GM08714 (cell line): Measurements from ENCODE around the gene CWC22.
"Not testable (repeated sequence)": the region's sequence is repeated elsewhere in the genome, so short reads cannot be mapped to it uniquely, and the experiment has no call there.

ENCODE experiments used
- H3K4me3 ChIP-seq: fragments of 200-500 bp; sonication (Bioruptor generic); 2 replicates; pipeline ENCODE4 v1.5.1; 2014; ENCODE audit warnings: mild to moderate bottlenecking, low read length, inconsistent platforms
- ZNF274 ChIP-seq: IDR thresholded peaks from 2 replicates; pipeline ENCODE4 v1.6.1; 2012; ENCODE audit warnings: mild to moderate bottlenecking, low read depth, low read length

Gene CWC22

GRCh38 chr2:179990676-179991317 lies 16.3 kb downstream of the CWC22 start:
- TF ChIP-seq ZNF274: no peak
- H3K4me3 ChIP-seq: no peak overlapping the region

- no peak overlapping the region for H3K4me3 ChIP-seq
- TF ChIP-seq ZNF274: no peak
Measured at GRCh38 chr2:179987916-179988315, 19.2 kb downstream of the CWC22 start.

- H3K4me3 ChIP-seq: no peak overlapping the region
- no peak for TF ChIP-seq ZNF274
Measured at GRCh38 chr2:179985163-179985820, 21.8 kb downstream of the CWC22 start.

DNA sequence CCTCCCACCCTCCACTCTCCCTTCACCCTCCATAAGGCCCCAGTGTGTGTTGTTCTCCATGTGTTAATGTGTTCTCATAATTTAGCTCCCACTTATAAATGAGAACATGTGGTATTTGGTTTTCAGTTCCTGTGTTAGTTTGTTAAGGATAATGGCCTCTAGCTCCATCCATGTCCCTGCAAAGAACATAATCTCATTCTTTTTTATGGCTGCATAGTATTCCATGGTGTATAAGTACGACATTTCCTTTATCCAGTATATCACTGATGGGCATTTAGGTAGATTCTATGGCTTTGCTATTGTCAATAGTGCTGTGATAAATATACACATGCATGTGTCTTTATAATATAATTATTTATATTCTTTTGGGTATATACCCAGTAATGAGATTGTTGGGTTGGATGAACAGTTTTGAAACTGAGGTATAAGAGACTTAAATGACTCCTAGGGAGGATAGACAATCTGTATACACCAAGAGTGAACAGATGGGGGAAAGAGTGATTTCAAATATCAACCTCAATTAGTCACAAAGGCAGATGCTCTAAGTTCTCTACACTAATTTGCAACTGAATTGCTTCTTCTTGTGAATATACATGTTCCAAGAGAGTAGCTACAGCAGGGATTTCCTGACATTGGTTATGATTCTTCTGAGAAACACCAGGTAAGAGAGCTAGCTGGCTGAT lies 23.7 kb downstream of the CWC22 start:
- no peak for TF ChIP-seq ZNF274
- no peak overlapping the region for H3K4me3 ChIP-seq

- H3K4me3 ChIP-seq: no peak overlapping the region
- no peak for TF ChIP-seq ZNF274
Measured at GRCh38 chr2:179981085-179981484, 26.0 kb downstream of the CWC22 start.

DNA sequence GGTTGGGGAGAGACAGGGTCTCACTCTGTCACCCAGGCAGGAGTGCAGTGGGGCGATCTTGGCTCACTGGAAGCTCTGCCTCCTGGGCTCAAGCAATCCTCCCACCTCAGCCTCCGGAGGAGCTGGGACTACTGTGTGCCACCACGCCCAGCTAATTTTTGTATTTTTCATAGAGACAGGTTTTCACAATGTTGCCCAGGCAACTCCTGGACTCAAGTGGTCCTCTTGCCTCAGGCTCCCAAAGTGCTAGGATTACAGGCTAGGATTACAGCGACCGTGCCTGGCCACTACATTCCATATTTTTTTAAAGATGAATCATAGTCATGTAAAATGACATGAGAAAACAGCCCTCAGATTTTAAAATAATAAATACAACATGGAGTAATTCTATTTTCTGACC lies 32.3 kb downstream of the CWC22 start:
- no peak overlapping the region for H3K4me3 ChIP-seq
- no peak for TF ChIP-seq ZNF274

GRCh38 chr2:179966778-179967394 lies 40.2 kb downstream of the CWC22 start:
- no peak overlapping the region for H3K4me3 ChIP-seq
- TF ChIP-seq ZNF274: no peak

DNA sequence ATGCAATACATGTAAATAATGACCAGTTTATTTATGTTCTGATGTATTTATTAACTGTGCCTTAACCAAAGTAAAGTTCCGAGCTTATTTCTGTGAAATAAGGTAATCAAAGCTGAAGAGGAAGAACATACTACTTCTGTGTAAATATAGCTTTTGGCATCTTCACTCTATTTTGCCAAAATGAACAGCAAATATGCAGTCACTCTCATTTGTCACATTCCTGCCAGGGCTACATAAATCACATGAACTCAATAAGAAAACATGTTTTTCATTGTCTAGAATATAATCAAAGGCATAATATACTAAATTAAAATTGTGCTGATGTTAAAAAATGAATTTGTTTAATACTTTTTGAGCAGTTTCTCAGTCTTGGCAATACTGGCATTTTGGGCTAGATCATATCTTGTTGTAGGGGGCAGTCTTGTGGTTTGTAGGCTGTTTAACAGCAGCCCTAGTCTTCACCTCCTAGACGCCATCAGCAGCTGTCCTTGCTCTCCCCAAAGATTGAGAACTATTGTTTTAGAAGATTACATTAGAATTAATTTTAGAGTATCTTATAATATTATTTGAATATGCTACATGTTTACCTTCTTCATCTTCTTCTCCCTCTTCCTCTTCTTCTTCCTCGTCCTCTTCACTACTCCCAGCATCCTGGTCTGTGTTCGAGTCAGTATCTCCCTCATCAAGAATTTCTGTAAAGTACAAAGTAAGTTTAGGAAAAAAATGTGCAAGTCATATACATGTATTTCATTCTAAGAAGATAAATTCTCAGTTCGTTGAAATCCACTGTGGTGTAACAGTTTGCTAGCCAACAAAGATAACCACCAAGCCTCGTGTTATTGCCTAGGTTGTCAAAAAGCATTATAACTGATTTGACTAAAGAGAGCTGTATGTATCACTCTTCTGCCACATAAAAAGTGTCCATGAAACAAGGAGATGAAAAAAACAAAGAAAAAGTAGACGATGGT lies 41.5 kb downstream of the CWC22 start:
- TF ChIP-seq ZNF274: no peak

DNA sequence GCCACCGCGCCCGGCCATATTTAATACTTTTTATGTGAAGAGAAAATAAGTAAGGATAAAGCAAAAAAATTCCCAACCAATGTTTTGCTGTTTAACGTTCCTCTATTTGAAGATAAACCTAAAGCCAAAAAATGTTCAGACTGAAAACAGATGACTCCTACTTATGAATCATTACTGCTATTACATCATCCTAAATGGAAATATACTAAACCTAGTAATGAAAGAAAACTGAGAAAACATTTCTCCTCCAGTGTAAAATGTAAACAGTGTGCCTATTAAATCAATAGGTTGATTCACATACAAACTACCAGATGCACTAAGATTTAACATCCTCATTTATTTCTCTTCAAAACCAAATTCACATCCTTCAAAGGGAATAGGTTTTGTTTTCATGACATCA lies 43.5 kb downstream of the CWC22 start:
- TF ChIP-seq ZNF274: no peak
- no peak overlapping the region for H3K4me3 ChIP-seq

More for the DNA sequence above, 41.5 kb downstream of the CWC22 start:
- H3K4me3 ChIP-seq: no peak overlapping the region; the same call in 1 of the 2 replicates

DNA sequence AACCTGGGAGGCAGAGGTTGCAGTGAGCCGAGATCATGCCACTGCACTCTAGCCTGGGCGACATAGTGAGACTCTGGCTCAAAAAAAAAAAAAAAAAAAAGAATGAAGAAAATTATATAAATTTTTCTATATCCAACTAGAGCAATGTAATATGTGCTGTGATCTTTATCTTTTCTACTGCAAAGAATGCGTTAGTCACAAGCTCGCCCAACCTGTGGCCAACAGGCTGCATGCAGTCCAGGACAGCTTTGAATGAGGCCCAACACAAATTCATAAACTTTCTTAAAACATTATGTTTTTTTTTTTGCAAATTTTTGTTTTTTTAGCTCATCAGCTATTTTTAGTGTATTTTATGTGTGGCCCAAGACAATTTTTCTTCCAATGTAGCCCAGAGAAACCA lies 48.8 kb downstream of the CWC22 start:
- H3K4me3 ChIP-seq: not testable (repeated sequence)

DNA sequence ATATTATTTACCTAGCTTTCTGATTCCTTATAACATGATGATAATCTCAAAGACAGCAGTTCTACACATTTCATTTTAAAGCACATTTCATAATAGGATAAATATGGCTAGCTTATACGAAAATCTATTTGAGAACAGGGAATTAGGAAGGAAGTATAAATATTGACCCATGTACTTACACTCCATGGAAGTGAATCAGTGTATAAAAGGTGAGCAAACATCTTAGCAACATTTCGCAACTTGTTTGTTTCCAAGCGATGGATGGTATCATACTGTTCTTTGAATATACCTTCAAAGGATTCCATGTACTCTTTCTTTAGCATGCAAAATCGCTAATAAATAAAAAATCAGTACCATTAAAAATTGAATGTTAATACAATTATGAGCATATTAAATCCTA lies 53.1 kb downstream of the CWC22 start:
- H3K4me3 ChIP-seq: no peak overlapping the region
- no peak for TF ChIP-seq ZNF274

GRCh38 chr2:179953359-179953758 lies 53.7 kb downstream of the CWC22 start:
- no peak for TF ChIP-seq ZNF274
- H3K4me3 ChIP-seq: no peak overlapping the region

DNA sequence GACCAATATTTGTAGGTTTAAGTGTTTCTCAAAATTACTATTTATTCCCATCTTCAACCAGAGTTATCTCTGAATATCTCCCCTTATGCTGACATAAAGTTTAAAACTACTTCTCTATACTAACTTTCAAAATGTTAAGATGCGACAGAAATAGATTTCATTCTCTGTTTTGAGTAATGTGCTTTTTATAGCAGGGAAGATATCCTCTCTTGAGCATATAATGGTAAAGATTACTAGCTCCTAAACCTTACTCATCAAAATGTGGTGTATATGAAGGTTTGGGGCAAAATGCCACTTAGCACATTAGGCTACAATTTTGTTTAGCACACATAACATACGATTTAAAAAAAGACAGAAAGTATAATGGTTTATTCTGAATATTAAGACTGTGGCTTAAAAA lies 54.4 kb downstream of the CWC22 start:
- no peak overlapping the region for H3K4me3 ChIP-seq
- TF ChIP-seq ZNF274: no peak

GRCh38 chr2:179951680-179952079 lies 55.4 kb downstream of the CWC22 start:
- no peak for TF ChIP-seq ZNF274
- H3K4me3 ChIP-seq: no peak overlapping the region
